GM10248 (cell line): Measurements from ENCODE around the gene RAP1A.

ENCODE experiments used
- CTCF ChIA-PET: fragments of 300-600 bp; sonication (Branson Sonifier 250); formaldehyde crosslinking; extraction: SDS; loops from one replicate; lab custom pipeline; 2021; ENCODE audit warnings: antibody characterized with exemption; lab: Yijun Ruan, JAX
- POLR2A ChIA-PET: fragments of 350-650 bp; sonication (Branson Sonifier 250); formaldehyde crosslinking; extraction: SDS; loops from one replicate; lab custom pipeline; 2020; ENCODE audit warnings: antibody characterized with exemption; lab: Yijun Ruan, JAX
- DNase-seq: peaks from one replicate; pipeline ENCODE4 v3.0.0; 2012; ENCODE audit errors: extremely low spot score
- CTCF ChIP-seq: IDR thresholded peaks from 2 replicates; pipeline ENCODE4 v1.5.1; 2012; ENCODE audit warnings: mild to moderate bottlenecking, low read depth; ENCODE audit errors: extremely low read depth, missing control alignments, control extremely low read depth

RAP1A gene

GRCh38 chr1:111665497-111665896 is 45.9 kb downstream of the RAP1A start:
- CTCF ChIA-PET = interaction anchor here (1.5 to 3.8 kb wide), 8 partner anchors 9 to 158 kb away, joined by 3 to 15 read pairs (median 5); no protein-coding TSS in a partner anchor

GRCh38 chr1:111666828-111667227 is 47.2 kb downstream of the RAP1A start:
- ChIA-PET POLR2A (no interaction called here), CTCF (interaction anchor here (1.5 to 3.5 kb wide), 2 partner anchors 25 to 159 kb away, joined by 4 to 13 read pairs; no protein-coding TSS in a partner anchor)
- no peak for TF ChIP-seq CTCF
- DNase-seq = no peak

More at GRCh38 chr1:111665497-111665896, 45.9 kb downstream of the RAP1A start:
- POLR2A ChIA-PET = no interaction called here
- no peak for DNase-seq
- no peak for TF ChIP-seq CTCF

- ChIA-PET POLR2A (no interaction called here), CTCF (interaction anchor here (1.0 to 3.5 kb wide), 5 partner anchors 8 to 161 kb away, joined by 3 to 13 read pairs (median 3); no protein-coding TSS in a partner anchor)
- DNase-seq = no peak
- TF ChIP-seq CTCF = no peak
Measured at GRCh38 chr1:111669268-111669667, 49.7 kb downstream of the RAP1A start.

GRCh38 chr1:111671852-111672251 is 52.3 kb downstream of the RAP1A start:
- CTCF ChIA-PET = no interaction called here
- TF ChIP-seq CTCF = no peak
- no peak for DNase-seq
- POLR2A ChIA-PET = no interaction called here

- POLR2A ChIA-PET = no interaction called here
- CTCF ChIA-PET = interaction anchor here (1.0 kb wide), 1 partner anchor 163 kb away, joined by 3 read pairs; no protein-coding TSS in a partner anchor
- DNase-seq = no peak
Measured at GRCh38 chr1:111672331-111672730, 52.7 kb downstream of the RAP1A start.

GRCh38 chr1:111677604-111678003 is 58.0 kb downstream of the RAP1A start:
- POLR2A ChIA-PET = no interaction called here
- CTCF ChIA-PET = interaction anchor here (0.7 to 1.8 kb wide), 5 partner anchors 9 to 169 kb away, joined by 3 to 5 read pairs (median 4); no protein-coding TSS in a partner anchor
- TF ChIP-seq CTCF = no peak
- no peak for DNase-seq

More at GRCh38 chr1:111672331-111672730, 52.7 kb downstream of the RAP1A start:
- no peak for TF ChIP-seq CTCF
